Thyroid gland (tissue), 4 donors: Measurements from ENCODE around the gene TSC22D4.

Experiments used
- CTCF ChIP-seq, 6 experiments: fragments of 200-600 bp in 3 of 6; fragments of 450-650 bp in 3 of 6; sonication (generic) in 3 of 6; IDR thresholded peaks; one replicate each; pipeline ENCODE4 v1.5.1; 2016 to 2019; ENCODE audit warnings: antibody characterized with exemption in 6 of 6, mild to moderate bottlenecking in 2 of 6, inconsistent platforms in 1 of 6, moderate library complexity in 1 of 6
- POLR2A ChIP-seq, 2 donors: fragments of 450-650 bp; IDR thresholded peaks; one replicate each; pipeline ENCODE4 v1.6.1; 2017; ENCODE audit warnings: antibody characterized with exemption in 2 of 2, mild to moderate bottlenecking in 2 of 2, moderate library complexity in 1 of 2

DNA sequence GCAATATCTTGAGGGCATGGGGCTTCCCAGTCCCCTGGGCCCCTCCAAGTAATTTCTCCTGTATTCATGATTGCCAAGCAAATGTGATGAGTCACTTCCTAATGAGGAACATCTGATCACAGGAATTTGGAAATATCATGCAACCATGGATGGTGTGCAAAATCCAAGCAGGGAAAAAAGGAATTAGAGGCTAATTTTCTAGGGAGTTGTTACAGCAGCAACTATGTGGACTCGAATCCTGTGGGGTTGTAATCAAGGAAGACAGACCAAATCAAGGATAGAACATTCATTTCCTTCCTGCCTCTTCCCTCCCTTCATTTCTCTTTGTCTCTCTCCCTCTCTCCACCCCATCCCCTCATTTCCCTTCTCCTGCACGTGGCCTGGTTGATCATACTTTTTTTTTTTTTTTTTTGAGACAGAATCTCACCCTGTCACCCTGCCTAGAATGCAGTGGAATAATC lies 36.1 kb upstream of the TSC22D4 start:
- no peak for TF ChIP-seq CTCF (IDR thresholded peaks at IDR 0.05)
- TF ChIP-seq POLR2A (IDR thresholded peaks at IDR 0.05) = no peak
